Testis (tissue), 2 donors: ENCODE measurements around the gene DDX51.

ENCODE experiments used
- POLR2A ChIP-seq: fragments of 450-650 bp; IDR thresholded peaks from one replicate; pipeline ENCODE4 v1.6.1; 2017; ENCODE audit warnings: antibody characterized with exemption, mild to moderate bottlenecking, moderate library complexity
- TF ChIP-seq, protein P1 (sequence below), 3 experiments: fragments of 450-650 bp in 2 of 3; fragments of 200-600 bp in 1 of 3; sonication (generic) in 1 of 3; IDR thresholded peaks; one replicate each; pipeline ENCODE4 v1.5.1; 2016 to 2019; ENCODE audit warnings: antibody characterized with exemption in 3 of 3, mild to moderate bottlenecking in 2 of 3, moderate library complexity in 1 of 3

DNA sequence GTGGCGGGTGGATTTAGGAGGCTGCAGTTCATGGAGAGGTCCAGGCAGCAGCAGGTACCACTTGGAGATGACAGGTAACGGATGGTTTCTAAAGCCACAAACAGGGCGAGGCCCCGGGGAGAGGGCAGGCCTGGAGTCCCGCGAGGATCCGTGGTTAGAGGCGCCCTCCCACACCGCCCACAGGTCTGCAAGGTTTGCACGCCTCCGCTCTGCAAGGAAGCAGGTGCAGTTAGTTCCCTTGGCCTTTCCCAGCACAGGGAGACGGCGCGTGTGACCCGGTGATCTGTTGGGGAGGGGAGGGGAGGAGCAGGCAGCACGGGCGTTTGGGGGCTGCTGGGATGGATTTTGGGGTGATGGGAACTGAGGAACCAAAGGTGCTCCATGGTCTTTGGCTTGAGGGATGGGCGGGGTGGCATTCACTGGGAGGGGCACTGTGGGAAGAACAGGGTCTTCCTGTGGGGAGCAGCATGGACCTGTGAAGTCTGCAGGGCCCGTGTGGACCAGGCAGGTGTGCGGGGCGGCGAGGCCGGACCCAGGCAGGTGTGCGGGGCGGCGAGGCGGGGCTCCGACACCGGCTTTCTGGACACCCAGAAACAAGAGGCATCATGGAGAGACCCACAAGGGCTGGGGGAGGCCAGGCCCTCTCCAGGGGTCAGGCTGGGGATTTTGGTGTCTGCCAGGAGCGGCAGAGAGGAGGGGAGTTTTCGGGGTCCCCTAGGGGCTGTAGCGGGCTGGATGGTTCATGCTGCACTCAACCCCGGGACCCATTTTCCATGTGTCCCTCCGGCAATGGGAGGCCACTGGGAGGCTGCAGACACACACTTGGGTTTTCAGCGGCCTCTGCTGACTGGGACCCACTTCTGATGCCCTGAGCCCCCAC is 29.3 kb upstream of the DDX51 start:
- TF ChIP-seq, protein P1, sequence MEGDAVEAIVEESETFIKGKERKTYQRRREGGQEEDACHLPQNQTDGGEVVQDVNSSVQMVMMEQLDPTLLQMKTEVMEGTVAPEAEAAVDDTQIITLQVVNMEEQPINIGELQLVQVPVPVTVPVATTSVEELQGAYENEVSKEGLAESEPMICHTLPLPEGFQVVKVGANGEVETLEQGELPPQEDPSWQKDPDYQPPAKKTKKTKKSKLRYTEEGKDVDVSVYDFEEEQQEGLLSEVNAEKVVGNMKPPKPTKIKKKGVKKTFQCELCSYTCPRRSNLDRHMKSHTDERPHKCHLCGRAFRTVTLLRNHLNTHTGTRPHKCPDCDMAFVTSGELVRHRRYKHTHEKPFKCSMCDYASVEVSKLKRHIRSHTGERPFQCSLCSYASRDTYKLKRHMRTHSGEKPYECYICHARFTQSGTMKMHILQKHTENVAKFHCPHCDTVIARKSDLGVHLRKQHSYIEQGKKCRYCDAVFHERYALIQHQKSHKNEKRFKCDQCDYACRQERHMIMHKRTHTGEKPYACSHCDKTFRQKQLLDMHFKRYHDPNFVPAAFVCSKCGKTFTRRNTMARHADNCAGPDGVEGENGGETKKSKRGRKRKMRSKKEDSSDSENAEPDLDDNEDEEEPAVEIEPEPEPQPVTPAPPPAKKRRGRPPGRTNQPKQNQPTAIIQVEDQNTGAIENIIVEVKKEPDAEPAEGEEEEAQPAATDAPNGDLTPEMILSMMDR (IDR thresholded peaks at IDR 0.05) = no peak
- no peak for TF ChIP-seq POLR2A
